ENCODE results near the gene CLEC20A.

DNA sequence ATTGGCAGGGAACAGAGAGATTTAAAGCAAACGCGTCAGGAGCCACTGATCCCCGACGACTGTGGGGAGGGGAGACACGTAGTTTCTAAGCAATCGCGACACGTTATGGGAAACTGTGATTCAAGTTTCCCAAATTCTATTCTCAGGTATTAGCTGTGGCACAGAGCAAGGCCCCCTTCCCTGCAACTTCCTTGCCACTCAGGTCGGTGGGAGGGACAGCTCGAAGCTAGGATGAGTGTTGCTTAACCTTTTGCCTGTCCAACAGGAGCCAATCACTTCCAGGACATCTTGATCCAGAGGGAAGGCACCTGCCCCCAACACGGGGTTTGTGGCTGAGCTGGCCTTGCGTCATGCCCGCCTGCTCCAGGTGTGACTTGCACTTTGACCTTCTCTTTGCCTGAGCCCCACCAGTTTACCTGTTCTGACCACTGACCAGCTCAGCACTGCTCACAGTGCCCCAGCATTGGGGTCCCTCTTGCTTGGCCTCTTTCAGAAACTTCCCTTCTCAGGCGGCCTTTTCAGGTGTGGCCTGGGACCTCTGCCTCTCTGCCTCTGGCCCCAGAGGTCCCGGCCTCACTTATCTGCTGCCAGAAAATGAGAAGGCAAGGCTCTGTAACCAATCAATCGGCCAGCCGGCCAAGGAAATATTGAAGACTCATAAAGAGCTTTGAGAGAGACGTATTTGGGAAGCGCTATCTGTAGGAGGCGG is 40.8 kb upstream of the CLEC20A start:
- TF ChIP-seq POLR2AphosphoS5 (IDR thresholded peaks at IDR 0.05; ENCODE audit: low read depth, low read length), result no peak
- TF ChIP-seq POLR2A (IDR thresholded peaks at IDR 0.05; ENCODE audit: low read depth, low read length), result no peak
- no peak for TF ChIP-seq TAF1 (IDR thresholded peaks at IDR 0.05; ENCODE audit: borderline replicate concordance, low read depth, low read length)

All from GM12892 (cell line).